Measurements from ENCODE around the gene ATE1. TPM values are rescaled to one million over a fixed set of nuclear protein-coding genes. Genes with fewer than 3 reads are reported as not detected.

The ATE1 gene
- total and polyA plus RNA-seq, 4 donors, result 18.3 to 60.7 (median 35.5) TPM

DNA sequence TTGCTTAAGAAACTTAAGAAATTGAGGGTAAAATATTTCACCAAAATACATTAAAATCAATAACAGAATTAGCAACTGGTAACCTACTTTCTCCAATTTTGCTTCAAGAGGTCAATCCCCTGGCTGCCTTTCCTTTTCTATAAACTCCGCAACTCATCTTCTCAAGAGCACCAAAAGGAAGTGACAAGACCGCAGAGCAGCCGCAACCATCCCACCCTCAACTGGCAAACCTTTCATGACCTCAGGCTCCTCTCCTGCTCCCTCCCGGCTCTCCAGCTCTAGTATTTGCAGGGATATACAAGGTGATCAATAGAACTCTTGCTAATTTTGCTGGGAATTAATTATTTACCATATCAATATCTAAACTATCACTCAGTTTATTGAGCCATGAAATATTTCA is 88.9 kb downstream of the ATE1 start:
- peaks cover 3% of the 10 kb centered on the region for H3K36me3 ChIP-seq (ENCODE audit: control insufficient read depth, insufficient read depth, low read length)
- no peaks in the 10 kb centered on the region for H3K27me3 ChIP-seq (ENCODE audit: control insufficient read depth, insufficient read depth, low read length)
- H3K4me3 ChIP-seq (ENCODE audit: low read depth, low read length), result no peak overlapping the region
- WGBS (ENCODE audit: insufficient coverage), result 100% methylated on average over 2 of the region's 4 CpGs
- no peaks in the 10 kb centered on the region for H3K4me1 ChIP-seq (ENCODE audit: control insufficient read depth, insufficient read depth, low read length)
- no peak for DNase-seq (ENCODE audit: low read depth in 4 of 6, low spot score in 6 of 6)
- H3K27ac ChIP-seq (ENCODE audit: low read depth, low read length), result no peak overlapping the region
- H3K9me3 ChIP-seq (ENCODE audit: control insufficient read depth, insufficient read depth, low read length), result no peaks in the 10 kb centered on the region

DNA sequence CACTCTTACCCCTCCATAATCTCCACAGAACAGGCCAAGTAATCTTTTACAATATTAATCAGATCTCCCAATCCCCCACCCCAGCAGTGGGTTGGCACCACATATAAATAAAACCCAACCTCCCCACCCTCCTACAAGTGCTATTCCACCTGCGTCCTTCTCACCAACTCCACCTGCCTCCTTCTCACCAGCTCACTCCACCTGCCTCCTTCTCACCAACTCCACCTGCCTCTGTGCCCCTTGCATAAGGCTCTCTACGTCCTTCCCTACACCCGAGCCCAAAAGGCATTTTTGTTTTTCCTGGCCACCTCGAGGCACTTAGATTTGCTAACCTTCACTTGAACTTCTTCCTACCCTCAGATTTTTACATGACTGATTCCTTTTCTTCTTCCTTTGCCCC is 89.7 kb downstream of the ATE1 start:
- no peak for DNase-seq (ENCODE audit: low read depth in 4 of 6, low spot score in 6 of 6)
- Histone ChIP-seq H3K4me3 (ENCODE audit: low read depth, low read length) (no peak overlapping the region), H3K4me1 (ENCODE audit: control insufficient read depth, insufficient read depth, low read length) (no peaks in the 10 kb centered on the region), H3K27me3 (ENCODE audit: control insufficient read depth, insufficient read depth, low read length) (no peaks in the 10 kb centered on the region), H3K36me3 (ENCODE audit: control insufficient read depth, insufficient read depth, low read length) (peaks cover 3% of the 10 kb centered on the region), H3K9me3 (ENCODE audit: control insufficient read depth, insufficient read depth, low read length) (no peaks in the 10 kb centered on the region), H3K27ac (ENCODE audit: low read depth, low read length) (no peak overlapping the region)
- 83% methylated on average over 3 of the region's 4 CpGs for WGBS (ENCODE audit: insufficient coverage)

DNA sequence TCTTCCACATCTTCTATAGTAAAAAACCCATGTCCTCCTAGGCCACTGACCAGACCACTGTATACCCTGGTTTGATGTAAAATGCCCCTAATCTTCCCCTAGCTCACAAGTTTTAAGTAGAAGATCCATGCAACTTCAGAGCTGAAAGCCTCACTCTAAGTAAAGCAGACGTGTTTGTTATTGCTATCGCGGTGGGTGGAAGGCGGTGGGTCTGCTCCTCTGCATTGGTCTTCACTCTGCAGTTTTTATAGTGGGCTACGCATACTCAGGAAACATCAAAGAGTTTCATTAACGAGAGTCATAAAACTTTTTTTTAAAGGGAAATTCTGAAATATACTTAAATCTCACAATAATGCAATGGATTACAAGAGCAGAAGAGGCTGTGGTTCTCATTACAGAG is 91.7 kb downstream of the ATE1 start:
- no peaks in the 10 kb centered on the region for H3K27me3 ChIP-seq (ENCODE audit: control insufficient read depth, insufficient read depth, low read length)
- no peak overlapping the region for H3K4me3 ChIP-seq (ENCODE audit: low read depth, low read length)
- H3K4me1 ChIP-seq (ENCODE audit: control insufficient read depth, insufficient read depth, low read length), result no peaks in the 10 kb centered on the region
- DNase-seq (ENCODE audit: low read depth in 4 of 6, low spot score in 6 of 6), result no peak
- H3K36me3 ChIP-seq (ENCODE audit: control insufficient read depth, insufficient read depth, low read length), result peaks cover 3% of the 10 kb centered on the region
- H3K27ac ChIP-seq (ENCODE audit: low read depth, low read length), result no peak overlapping the region
- H3K9me3 ChIP-seq (ENCODE audit: control insufficient read depth, insufficient read depth, low read length), result no peaks in the 10 kb centered on the region
- no CpG with 5 or more reads among the region's 6 CpGs for WGBS (ENCODE audit: insufficient coverage)

DNA sequence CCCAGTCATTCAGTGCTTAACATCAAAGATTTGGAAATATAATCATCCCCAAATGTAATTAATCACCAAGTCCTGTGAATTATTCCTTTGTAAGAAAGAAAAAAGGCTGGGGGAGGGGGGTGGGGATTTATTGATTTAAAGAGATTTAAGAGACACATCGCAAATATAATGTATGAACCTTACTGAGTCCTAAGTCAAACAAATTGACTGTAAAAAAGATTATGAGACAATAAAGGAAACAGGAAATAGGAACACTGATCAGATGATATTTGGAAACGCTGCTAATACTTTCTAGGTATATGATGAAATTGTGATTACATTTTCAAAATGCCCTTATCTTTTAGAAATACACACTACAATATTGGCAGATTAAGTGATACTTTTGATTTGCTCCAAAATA is 92.5 kb downstream of the ATE1 start:
- DNase-seq (ENCODE audit: low read depth in 4 of 6, low spot score in 6 of 6), result no peak
- peaks cover 3% of the 10 kb centered on the region for H3K36me3 ChIP-seq (ENCODE audit: control insufficient read depth, insufficient read depth, low read length)

DNA sequence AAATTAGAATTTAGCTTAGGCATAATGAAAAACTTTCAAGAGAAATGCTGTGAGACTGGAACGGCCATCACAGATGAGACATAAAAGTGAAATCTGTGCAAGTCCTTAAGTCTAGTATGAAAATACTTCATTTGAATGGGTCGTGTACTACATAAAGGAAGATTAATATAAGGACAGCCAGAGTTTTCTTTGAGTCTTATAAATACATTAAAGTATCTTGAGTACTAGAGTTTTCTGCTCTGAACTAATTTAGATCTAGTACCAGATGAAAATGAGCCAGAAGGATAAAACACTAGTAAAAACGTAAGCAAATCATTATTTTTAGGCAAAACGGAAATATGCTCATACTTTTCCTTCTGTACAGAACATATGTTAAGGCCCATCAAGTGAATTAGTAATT is 93.1 kb downstream of the ATE1 start:
- H3K27me3 ChIP-seq (ENCODE audit: control insufficient read depth, insufficient read depth, low read length), result no peaks in the 10 kb centered on the region
- no peaks in the 10 kb centered on the region for H3K9me3 ChIP-seq (ENCODE audit: control insufficient read depth, insufficient read depth, low read length)
- H3K4me3 ChIP-seq (ENCODE audit: low read depth, low read length), result no peak overlapping the region
- peaks cover 3% of the 10 kb centered on the region for H3K36me3 ChIP-seq (ENCODE audit: control insufficient read depth, insufficient read depth, low read length)
- no peak overlapping the region for H3K27ac ChIP-seq (ENCODE audit: low read depth, low read length)
- no peaks in the 10 kb centered on the region for H3K4me1 ChIP-seq (ENCODE audit: control insufficient read depth, insufficient read depth, low read length)
- DNase-seq (ENCODE audit: low read depth in 4 of 6, low spot score in 6 of 6), result peak in 1 of 6 donors; percentile 48
- WGBS (ENCODE audit: insufficient coverage), result 90% methylated on average over 1 of the region's 4 CpGs

More for the DNA sequence above, 92.5 kb downstream of the ATE1 start:
- WGBS (ENCODE audit: insufficient coverage), result no CpG with 5 or more reads among the region's 2 CpGs
- H3K27ac ChIP-seq (ENCODE audit: low read depth, low read length), result no peak overlapping the region
- no peaks in the 10 kb centered on the region for H3K27me3 ChIP-seq (ENCODE audit: control insufficient read depth, insufficient read depth, low read length)
- no peaks in the 10 kb centered on the region for H3K4me1 ChIP-seq (ENCODE audit: control insufficient read depth, insufficient read depth, low read length)
- no peaks in the 10 kb centered on the region for H3K9me3 ChIP-seq (ENCODE audit: control insufficient read depth, insufficient read depth, low read length)
- no peak overlapping the region for H3K4me3 ChIP-seq (ENCODE audit: low read depth, low read length)

DNA sequence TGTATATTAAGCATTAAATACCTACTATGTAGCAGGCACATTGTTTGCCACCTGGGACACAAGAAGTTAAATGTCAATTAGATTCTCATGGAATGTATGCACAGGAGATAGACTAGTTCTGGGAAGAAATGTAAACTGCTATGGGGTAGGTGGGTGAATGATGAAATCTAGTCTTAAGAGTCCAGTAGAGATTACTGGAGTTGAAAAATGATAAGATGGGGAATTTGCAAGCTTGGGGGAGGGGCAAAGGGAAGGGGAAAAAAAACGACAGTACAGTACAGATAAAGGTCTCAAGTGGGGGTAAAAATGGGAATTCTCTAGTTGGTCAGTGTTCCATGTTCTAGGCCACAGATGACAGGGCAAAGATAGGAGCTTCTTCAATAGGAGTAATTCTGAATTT is 94.4 kb downstream of the ATE1 start:
- no peaks in the 10 kb centered on the region for H3K4me1 ChIP-seq (ENCODE audit: control insufficient read depth, insufficient read depth, low read length)
- no peak overlapping the region for H3K27ac ChIP-seq (ENCODE audit: low read depth, low read length)

DNA sequence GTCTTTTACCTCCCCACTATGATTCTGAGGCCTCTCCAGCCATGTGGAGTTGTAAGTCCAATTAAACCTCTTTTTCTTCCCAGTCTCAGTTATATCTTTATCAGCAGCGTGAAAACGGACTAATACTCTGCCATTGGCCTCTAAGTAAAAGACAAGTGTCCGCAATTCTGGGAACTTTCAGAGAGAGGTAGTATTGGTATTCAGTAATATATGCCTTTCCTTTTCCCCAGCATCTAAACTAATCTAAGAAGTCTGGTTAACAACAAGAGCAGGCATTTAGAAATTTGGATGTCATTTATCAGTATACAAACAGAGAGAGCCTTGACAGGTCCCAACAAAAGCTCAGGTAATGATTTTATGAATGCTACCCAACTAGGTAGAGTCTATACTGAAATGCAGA is 95.2 kb downstream of the ATE1 start:
- no peak overlapping the region for H3K4me3 ChIP-seq (ENCODE audit: low read depth, low read length)

More for the DNA sequence above, 94.4 kb downstream of the ATE1 start:
- DNase-seq (ENCODE audit: low read depth in 4 of 6, low spot score in 6 of 6), result no peak
- no peaks in the 10 kb centered on the region for H3K9me3 ChIP-seq (ENCODE audit: control insufficient read depth, insufficient read depth, low read length)
- 88% methylated on average over 1 of the region's 1 CpG for WGBS (ENCODE audit: insufficient coverage)
- peaks cover 3% of the 10 kb centered on the region for H3K36me3 ChIP-seq (ENCODE audit: control insufficient read depth, insufficient read depth, low read length)
- H3K27me3 ChIP-seq (ENCODE audit: control insufficient read depth, insufficient read depth, low read length), result no peaks in the 10 kb centered on the region
- no peak overlapping the region for H3K4me3 ChIP-seq (ENCODE audit: low read depth, low read length)

DNA sequence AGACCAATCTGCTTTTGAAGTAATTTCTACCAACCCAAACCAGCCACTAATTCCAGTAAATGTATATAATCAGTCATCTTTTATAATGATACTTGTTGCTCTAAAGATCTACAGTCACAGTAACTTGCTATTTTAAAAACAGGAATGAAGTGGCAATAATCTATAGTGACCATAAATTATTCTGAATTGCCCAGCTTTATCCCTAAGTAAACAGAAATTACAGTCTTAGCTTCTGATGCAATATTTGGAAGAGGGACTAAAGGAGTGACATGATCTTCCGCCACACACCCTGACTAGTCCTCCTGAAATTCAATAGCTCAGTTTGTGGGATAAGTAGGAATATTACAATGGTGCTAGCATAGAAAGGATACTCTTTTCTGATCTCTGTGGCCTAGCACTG is 96.1 kb downstream of the ATE1 start:
- no peaks in the 10 kb centered on the region for H3K4me1 ChIP-seq (ENCODE audit: control insufficient read depth, insufficient read depth, low read length)
- no CpG with 5 or more reads among the region's 1 CpG for WGBS (ENCODE audit: insufficient coverage)
- H3K27me3 ChIP-seq (ENCODE audit: control insufficient read depth, insufficient read depth, low read length), result no peaks in the 10 kb centered on the region
- H3K4me3 ChIP-seq (ENCODE audit: low read depth, low read length), result no peak overlapping the region
- DNase-seq (ENCODE audit: low read depth in 4 of 6, low spot score in 6 of 6), result no peak
- H3K9me3 ChIP-seq (ENCODE audit: control insufficient read depth, insufficient read depth, low read length), result no peaks in the 10 kb centered on the region
- peaks cover 3% of the 10 kb centered on the region for H3K36me3 ChIP-seq (ENCODE audit: control insufficient read depth, insufficient read depth, low read length)
- no peak overlapping the region for H3K27ac ChIP-seq (ENCODE audit: low read depth, low read length)

More for the DNA sequence above, 95.2 kb downstream of the ATE1 start:
- no peaks in the 10 kb centered on the region for H3K9me3 ChIP-seq (ENCODE audit: control insufficient read depth, insufficient read depth, low read length)
- DNase-seq (ENCODE audit: low read depth in 4 of 6, low spot score in 6 of 6), result no peak
- no peaks in the 10 kb centered on the region for H3K27me3 ChIP-seq (ENCODE audit: control insufficient read depth, insufficient read depth, low read length)
- no peak overlapping the region for H3K27ac ChIP-seq (ENCODE audit: low read depth, low read length)
- no peaks in the 10 kb centered on the region for H3K4me1 ChIP-seq (ENCODE audit: control insufficient read depth, insufficient read depth, low read length)
- peaks cover 3% of the 10 kb centered on the region for H3K36me3 ChIP-seq (ENCODE audit: control insufficient read depth, insufficient read depth, low read length)
- no CpG with 5 or more reads among the region's 3 CpGs for WGBS (ENCODE audit: insufficient coverage)

DNA sequence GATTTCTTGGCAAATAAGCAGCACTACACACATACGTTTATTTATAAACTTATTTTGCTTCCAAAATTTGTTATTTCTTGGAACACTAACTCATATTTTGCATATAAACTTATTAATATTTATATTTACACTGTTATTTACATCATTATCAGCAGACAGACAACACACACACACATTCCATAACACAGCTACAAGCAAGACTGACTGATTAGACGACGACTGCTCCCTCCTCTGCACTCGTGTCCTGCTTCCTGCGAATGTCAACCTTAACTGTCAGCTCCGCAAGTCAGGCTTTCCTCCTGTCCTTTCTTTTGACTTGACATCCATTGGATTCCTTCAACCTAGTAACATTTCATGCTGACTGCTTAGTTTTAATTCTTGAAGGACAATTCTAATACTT is 96.6 kb downstream of the ATE1 start:
- no peaks in the 10 kb centered on the region for H3K27me3 ChIP-seq (ENCODE audit: control insufficient read depth, insufficient read depth, low read length)
- H3K4me1 ChIP-seq (ENCODE audit: control insufficient read depth, insufficient read depth, low read length), result no peaks in the 10 kb centered on the region
- no peak for DNase-seq (ENCODE audit: low read depth in 4 of 6, low spot score in 6 of 6)
- 92% methylated on average over 5 of the region's 6 CpGs for WGBS (ENCODE audit: insufficient coverage)
- H3K27ac ChIP-seq (ENCODE audit: low read depth, low read length), result no peak overlapping the region
- no peak overlapping the region for H3K4me3 ChIP-seq (ENCODE audit: low read depth, low read length)
- H3K36me3 ChIP-seq (ENCODE audit: control insufficient read depth, insufficient read depth, low read length), result peaks cover 3% of the 10 kb centered on the region
- H3K9me3 ChIP-seq (ENCODE audit: control insufficient read depth, insufficient read depth, low read length), result no peaks in the 10 kb centered on the region

DNA sequence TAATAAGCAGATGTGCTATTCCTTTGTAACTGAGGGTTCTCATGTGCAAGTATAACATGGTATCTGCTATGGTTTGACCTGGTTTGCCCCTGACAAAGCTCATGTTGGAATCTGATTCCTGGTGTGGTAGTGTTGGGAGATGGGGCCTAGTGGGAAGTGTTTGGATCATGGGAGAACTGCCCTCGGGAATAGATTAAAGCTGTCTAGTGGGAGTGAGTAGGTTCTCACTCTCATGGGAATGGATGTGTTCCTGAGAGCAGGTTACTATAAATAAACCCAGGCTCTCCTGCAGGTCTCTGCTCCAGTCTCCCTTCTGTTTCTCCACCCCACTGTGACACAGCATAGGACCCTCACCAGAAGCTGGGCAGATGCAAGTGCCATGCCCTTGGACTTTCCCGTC is 97.7 kb downstream of the ATE1 start:
- Histone ChIP-seq H3K27ac (ENCODE audit: low read depth, low read length) (no peak overlapping the region), H3K27me3 (ENCODE audit: control insufficient read depth, insufficient read depth, low read length) (no peaks in the 10 kb centered on the region), H3K36me3 (ENCODE audit: control insufficient read depth, insufficient read depth, low read length) (no peaks in the 10 kb centered on the region), H3K4me1 (ENCODE audit: control insufficient read depth, insufficient read depth, low read length) (no peaks in the 10 kb centered on the region), H3K4me3 (ENCODE audit: low read depth, low read length) (no peak overlapping the region), H3K9me3 (ENCODE audit: control insufficient read depth, insufficient read depth, low read length) (no peaks in the 10 kb centered on the region)
- no peak for DNase-seq (ENCODE audit: low read depth in 4 of 6, low spot score in 6 of 6)
- no CpG with 5 or more reads among the region's 2 CpGs for WGBS (ENCODE audit: insufficient coverage)

Data from spinal cord (tissue), 10 donors.